Hepatocyte (in vitro differentiated cells): ENCODE results near the gene NUP43. TPM values are rescaled to one million over a fixed set of nuclear protein-coding genes. Genes with fewer than 3 reads are reported as not detected.
"Not testable (repeated sequence)": the region's sequence is repeated elsewhere in the genome, so short reads cannot be mapped to it uniquely, and the experiment has no call there.

ENCODE experiments used
- DNase-seq: peaks from one replicate; pipeline ENCODE4 v3.0.0-alpha.2; 2016; ENCODE audit warnings: low spot score
- H2AFZ ChIP-seq: fragments of 200-600 bp; sonication (generic); 2 replicates; pipeline ENCODE4 v1.6.0; 2016; ENCODE audit warnings: antibody characterized with exemption, mild to moderate bottlenecking
- H3K27ac ChIP-seq: fragments of 200-600 bp; sonication (generic); 2 replicates; pipeline ENCODE4 v1.5.1; 2016; ENCODE audit warnings: mild to moderate bottlenecking
- H3K27me3 ChIP-seq: fragments of 200-600 bp; sonication (generic); 2 replicates; pipeline ENCODE4 v1.6.1; 2016
- H3K36me3 ChIP-seq: fragments of 200-600 bp; sonication (generic); replicated peaks from 2 replicates; pipeline ENCODE4 v1.5.1; 2016; ENCODE audit warnings: low read depth; ENCODE audit not compliant: insufficient read depth
- H3K4me1 ChIP-seq: fragments of 200-600 bp; sonication (generic); 2 replicates; pipeline ENCODE4 v1.5.1; 2016; ENCODE audit warnings: mild to moderate bottlenecking, moderate library complexity; ENCODE audit not compliant: insufficient read depth
- H3K4me2 ChIP-seq: fragments of 200-600 bp; sonication (generic); 2 replicates; pipeline ENCODE4 v1.6.0; 2016
- H3K4me3 ChIP-seq: fragments of 200-600 bp; sonication (generic); 2 replicates; pipeline ENCODE4 v1.5.1; 2016; ENCODE audit warnings: mild to moderate bottlenecking
- H3K79me2 ChIP-seq: fragments of 200-600 bp; sonication (generic); 2 replicates; pipeline ENCODE4 v1.6.0; 2017; ENCODE audit warnings: mild to moderate bottlenecking
- H3K9me2 ChIP-seq: fragments of 200-600 bp; sonication (generic); replicated peaks from 2 replicates; pipeline ENCODE4 v1.6.0; 2017; ENCODE audit warnings: mild to moderate bottlenecking; ENCODE audit not compliant: insufficient read depth
- H3K9me3 ChIP-seq: fragments of 200-600 bp; sonication (generic); 2 replicates; pipeline ENCODE4 v1.5.1; 2016; ENCODE audit warnings: low read depth, mild to moderate bottlenecking
- H4K20me1 ChIP-seq: fragments of 200-600 bp; sonication (generic); 2 replicates; pipeline ENCODE4 v1.6.0; 2016; ENCODE audit warnings: mild to moderate bottlenecking; ENCODE audit not compliant: insufficient read depth, poor library complexity, severe bottlenecking
- CTCF ChIP-seq: fragments of 200-600 bp; sonication (generic); IDR thresholded peaks from 2 replicates; pipeline ENCODE4 v1.5.1; 2016; ENCODE audit warnings: antibody characterized with exemption, mild to moderate bottlenecking; ENCODE audit not compliant: poor library complexity
- EZH2 ChIP-seq: fragments of 200-600 bp; sonication (generic); IDR thresholded peaks from 2 replicates; pipeline ENCODE4 v1.6.1; 2016; ENCODE audit warnings: antibody characterized with exemption, mild to moderate bottlenecking, borderline replicate concordance
- EZH2phosphoT487 ChIP-seq: fragments of 200-600 bp; sonication (generic); IDR thresholded peaks from one replicate; pipeline ENCODE4 v1.6.1; 2018; ENCODE audit warnings: antibody characterized with exemption, mild to moderate bottlenecking, low read depth, moderate library complexity; ENCODE audit not compliant: unreplicated experiment, severe bottlenecking
- WGBS: methylation state at CpG from one replicate; pipeline ENCODE4 v1.1.6; 2016; ENCODE audit warnings: low lambda C conversion rate; ENCODE audit errors: missing lambda C conversion rate; 5-methylcytosine and 5-hydroxymethylcytosine counted together
- polyA plus RNA-seq: library from polyadenylated mRNA; unstranded; fragments of >200 nt; fragmentation: Nextera tagmentation; extraction: Ambion mirVana; gene quantifications from 2 replicates; pipeline ENCODE4 v1.2.1, GENCODE V29; 2016
- total RNA-seq: library from RNA; depleted of rRNA; stranded (reverse); fragments of >200 nt; gene quantifications from 2 replicates; pipeline ENCODE4 v1.2.3, GENCODE V29; 2014

NUP43 gene
- total and polyA plus RNA-seq, 2 experiments from 2014 or later = 9.8 to 37.2 TPM

DNA sequence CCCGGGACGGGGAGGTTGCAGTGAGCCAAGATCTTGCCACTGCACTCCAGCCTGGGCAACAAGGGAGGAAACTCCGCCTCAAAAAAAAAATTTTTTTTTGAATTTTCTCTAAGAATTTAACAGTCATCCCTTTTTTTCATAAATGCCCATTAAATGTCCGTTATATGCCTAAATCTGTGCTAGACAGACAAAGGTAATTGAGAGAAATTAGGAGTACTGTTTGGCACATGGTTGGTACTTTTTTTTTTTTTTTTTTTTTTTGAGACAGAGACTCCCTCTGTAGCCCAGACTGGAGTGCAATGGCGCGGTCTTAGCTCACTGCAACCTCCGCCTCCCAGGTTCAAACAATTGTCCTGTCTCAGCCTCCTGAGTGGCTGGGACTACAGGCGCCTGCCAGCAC, 4.9 kb upstream of the NUP43 start:
- H4K20me1 ChIP-seq = no peaks in the 10 kb centered on the region
- H3K4me3 ChIP-seq = no peak overlapping the region
- H2AFZ ChIP-seq = no peak overlapping the region
- no peaks in the 10 kb centered on the region for H3K36me3 ChIP-seq
- peaks cover 5% of the 10 kb centered on the region for H3K4me1 ChIP-seq
- no peak for DNase-seq
- no peaks in the 10 kb centered on the region for H3K9me3 ChIP-seq
- 89% methylated on average over 8 of the region's 8 CpGs for WGBS
- no peak for TF ChIP-seq EZH2phosphoT487
- no peak for TF ChIP-seq EZH2
- TF ChIP-seq CTCF = no peak
- no peaks in the 10 kb centered on the region for H3K9me2 ChIP-seq
- H3K27me3 ChIP-seq = no peaks in the 10 kb centered on the region
- peak overlapping the region; percentile 97 for H3K27ac ChIP-seq
- H3K79me2 ChIP-seq = peaks cover 66% of the 10 kb centered on the region
- H3K4me2 ChIP-seq = peak overlapping the region; percentile 88

- Histone ChIP-seq H3K79me2 (peaks cover 62% of the 10 kb centered on the region), H2AFZ (peak overlapping the region; percentile 82), H3K4me2 (peak overlapping the region; percentile 88), H3K27me3 (no peaks in the 10 kb centered on the region), H3K27ac (peak overlapping the region; percentile 97), H3K9me3 (no peaks in the 10 kb centered on the region), H4K20me1 (no peaks in the 10 kb centered on the region), H3K36me3 (no peaks in the 10 kb centered on the region), H3K4me1 (peaks cover 5% of the 10 kb centered on the region), H3K4me3 (peak overlapping the region; percentile 78), H3K9me2 (no peaks in the 10 kb centered on the region)
- peak; percentile 78 for DNase-seq
- TF ChIP-seq EZH2phosphoT487 = no peak
- no peak for TF ChIP-seq EZH2
- TF ChIP-seq CTCF = no peak
- WGBS = under 1% methylated on average over 18 of the region's 25 CpGs
These were observed 3.8 kb upstream of the NUP43 start for GRCh38 chr6:149750136-149750609.

DNA sequence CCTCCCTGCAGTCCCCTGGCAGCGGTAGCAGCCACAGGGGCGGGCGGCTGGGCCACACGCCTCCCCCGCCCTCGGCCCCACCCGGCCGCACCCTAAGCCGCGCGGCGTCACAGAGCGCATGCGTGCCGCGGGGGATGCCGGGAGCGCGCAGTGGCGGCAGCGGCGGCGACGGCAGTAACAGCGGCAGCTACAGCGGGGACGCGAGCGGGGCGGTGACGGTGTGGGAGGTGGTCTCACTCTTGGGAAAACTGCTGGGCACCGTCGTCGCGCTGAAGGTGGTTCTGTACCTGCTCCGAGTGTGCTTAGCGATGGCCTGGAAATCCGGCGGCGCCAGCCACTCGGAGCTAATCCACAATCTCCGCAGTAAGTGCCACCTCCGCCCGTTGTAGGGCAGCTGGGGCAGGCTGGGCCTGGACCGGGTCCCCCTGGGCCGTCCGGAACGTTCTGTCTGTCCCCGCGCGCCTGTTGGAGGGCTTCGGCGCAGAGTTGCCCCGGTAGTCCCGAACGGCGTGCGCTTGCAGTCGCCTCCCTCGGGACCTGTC, 3.3 kb upstream of the NUP43 start, which contains the start of gene PCMT1:
Gene PCMT1 (plus strand): TSS at position 148 of the 542 bp plus-strand sequence. CDS start 161 bp downstream, at position 309.
- H2AFZ ChIP-seq = peak within 1 kb of the TSS; percentile 82
- H3K27ac ChIP-seq = peak within 1 kb of the TSS; percentile 97
- no peak for TF ChIP-seq EZH2phosphoT487
- TF ChIP-seq EZH2 = no peak
- no peak for TF ChIP-seq CTCF
- DNase-seq = peak; percentile 97
- no peaks in the 10 kb centered on the region for H4K20me1 ChIP-seq
- H3K79me2 ChIP-seq = peaks cover 62% of the 10 kb centered on the region
- H3K27me3 ChIP-seq = no peaks in the 10 kb centered on the region
- H3K36me3 ChIP-seq = no peaks in the 10 kb centered on the region
- peak within 1 kb of the TSS; percentile 78 for H3K4me3 ChIP-seq
- no peaks in the 10 kb centered on the region for H3K9me3 ChIP-seq
- peak within 1 kb of the TSS; percentile 88 for H3K4me2 ChIP-seq
- under 1% methylated on average over 40 of the region's 60 CpGs for WGBS
- H3K9me2 ChIP-seq = no peaks in the 10 kb centered on the region
- H3K4me1 ChIP-seq = peaks cover 5% of the 10 kb centered on the region

GRCh38 chr6:149749082-149749593, 2.8 kb upstream of the NUP43 start:
- not testable (repeated sequence) for H4K20me1 ChIP-seq, H3K36me3 ChIP-seq, DNase-seq, H3K9me2 ChIP-seq, H3K9me3 ChIP-seq, H3K4me1 ChIP-seq, H3K27me3 ChIP-seq, H3K4me3 ChIP-seq
- peak overlapping the region; percentile 88 for H3K4me2 ChIP-seq
- H2AFZ ChIP-seq = peak overlapping the region; percentile 21
- peaks cover 62% of the 10 kb centered on the region for H3K79me2 ChIP-seq
- peak overlapping the region; percentile 97 for H3K27ac ChIP-seq
- 1% methylated on average over 27 of the region's 38 CpGs for WGBS

GRCh38 chr6:149745252-149745651, 1.1 kb downstream of the NUP43 start:
- not testable (repeated sequence) for H3K27ac ChIP-seq, H3K9me3 ChIP-seq, H3K27me3 ChIP-seq, H3K9me2 ChIP-seq, H3K4me3 ChIP-seq, H3K36me3 ChIP-seq, H4K20me1 ChIP-seq, DNase-seq, H2AFZ ChIP-seq, H3K4me1 ChIP-seq
- H3K79me2 ChIP-seq = peaks cover 26% of the 10 kb centered on the region
- peak overlapping the region; percentile 74 for H3K4me2 ChIP-seq
- WGBS = 92% methylated on average over 10 of the region's 10 CpGs
